Stimulated activated CD8-positive, alpha-beta memory T cell treated with anti-CD3 and anti-CD28 coated beads, Interleukin-12 subunit alpha, Interleukin-12 subunit beta, amount 100 ng/mL, for 24 hours (primary cell): Measurements from ENCODE around the gene KANSL1L.
"Not testable (repeated sequence)": the region's sequence is repeated elsewhere in the genome, so short reads cannot be mapped to it uniquely, and the experiment has no call there.

ENCODE experiments used
- DNase-seq: peaks from one replicate; pipeline ENCODE4 v3.0.0-alpha.2; 2020; ENCODE audit errors: extremely low read depth

Gene KANSL1L

DNA sequence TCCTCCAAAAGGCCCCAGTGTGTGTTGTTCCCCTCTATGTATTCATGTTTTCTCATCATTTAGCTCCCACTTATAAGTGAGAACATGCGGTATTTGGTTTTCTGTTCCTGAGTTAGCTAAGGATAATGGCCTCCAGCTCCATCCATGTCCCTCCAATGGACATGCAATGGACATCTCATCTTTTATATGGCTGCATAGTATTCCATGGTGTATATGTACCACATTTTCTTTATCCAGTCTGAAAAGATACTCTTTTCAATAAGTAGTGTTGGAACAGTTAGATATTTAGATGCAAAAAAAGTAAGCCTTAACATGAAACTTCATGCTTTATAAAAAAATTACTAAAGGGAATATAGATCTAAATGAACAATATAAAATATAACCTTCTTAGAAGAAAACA lies 5.9 kb upstream of the KANSL1L start:
- not testable (repeated sequence) for DNase-seq

DNA sequence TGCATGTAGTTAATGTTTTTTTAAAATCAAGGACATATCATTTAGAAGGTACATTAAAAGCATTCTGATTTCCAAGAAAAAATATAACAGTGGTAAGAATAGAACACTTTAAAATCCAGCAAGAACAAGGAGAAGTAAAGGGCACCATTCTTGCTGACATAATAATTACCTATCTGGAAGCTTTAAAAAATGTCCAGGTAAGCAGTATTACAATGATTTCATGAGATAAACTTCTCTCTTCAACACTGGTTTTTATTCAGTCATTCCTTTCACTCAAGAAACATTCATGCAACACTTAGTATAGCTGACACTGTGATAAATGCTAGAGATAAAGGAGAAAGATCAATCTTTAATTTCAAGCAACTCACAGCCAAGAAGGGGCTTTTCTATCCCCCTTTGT lies 2.9 kb upstream of the KANSL1L start:
- DNase-seq, result no peak

DNA sequence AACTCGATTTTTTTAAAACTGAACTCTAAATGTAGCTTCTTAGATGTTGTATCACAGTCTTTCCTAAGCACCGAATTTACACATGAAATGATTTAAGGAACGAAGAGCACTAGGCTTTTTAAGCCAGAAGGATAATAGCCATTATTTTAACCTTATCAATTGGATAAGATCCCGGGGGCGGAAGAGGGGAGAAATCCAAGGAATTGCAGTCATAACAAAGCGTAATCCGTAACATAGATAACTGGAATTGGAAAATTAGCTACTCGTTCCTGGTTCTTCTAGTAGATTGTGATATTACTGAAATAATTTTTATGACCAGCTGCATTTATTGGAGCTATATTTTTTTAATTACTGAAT lies 988 bp upstream of the KANSL1L start:
- DNase-seq, result no peak

DNA sequence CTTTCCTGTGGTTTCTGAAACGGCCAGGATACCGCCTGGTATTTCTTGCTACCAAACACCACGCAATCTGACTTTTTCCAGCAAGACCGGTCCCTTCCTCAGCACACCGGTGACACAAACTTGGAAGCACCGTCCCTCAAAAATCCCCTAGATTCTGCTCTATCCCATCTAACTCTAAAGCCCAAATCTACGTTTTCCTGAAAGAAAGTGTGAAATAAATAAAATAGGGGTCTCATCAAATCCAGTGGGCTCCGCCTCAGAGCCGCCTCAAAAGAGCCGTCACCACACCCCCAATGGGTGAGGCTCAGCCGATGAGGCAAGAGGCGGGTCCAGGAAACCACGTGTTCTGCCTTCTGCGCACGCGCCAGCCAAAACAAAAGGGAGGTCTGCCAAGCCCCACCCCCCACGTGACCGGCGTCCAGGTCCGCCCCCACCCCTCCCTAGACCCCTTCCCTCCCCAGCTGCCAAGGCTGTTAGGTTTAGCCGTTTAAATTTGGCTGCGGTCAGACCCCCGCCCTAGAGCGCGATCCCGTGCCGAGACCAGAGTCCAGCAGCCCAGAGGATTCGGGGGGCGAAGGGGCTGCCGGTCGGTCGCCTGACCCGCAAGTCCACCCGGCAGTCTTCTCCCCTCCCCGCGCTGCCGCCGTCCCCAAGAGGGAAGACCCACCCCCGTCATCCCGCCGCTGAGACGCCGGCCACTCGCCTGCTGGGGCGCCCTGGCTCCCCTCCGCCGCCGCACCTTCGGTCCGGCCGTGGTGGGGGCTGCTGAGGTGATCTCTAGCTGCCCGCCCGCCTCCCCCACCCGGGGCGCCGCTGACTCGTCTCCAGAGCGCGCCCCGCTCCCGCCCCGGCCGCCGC lies 534 bp downstream of the KANSL1L start:
- peak; percentile 93 for DNase-seq

DNA sequence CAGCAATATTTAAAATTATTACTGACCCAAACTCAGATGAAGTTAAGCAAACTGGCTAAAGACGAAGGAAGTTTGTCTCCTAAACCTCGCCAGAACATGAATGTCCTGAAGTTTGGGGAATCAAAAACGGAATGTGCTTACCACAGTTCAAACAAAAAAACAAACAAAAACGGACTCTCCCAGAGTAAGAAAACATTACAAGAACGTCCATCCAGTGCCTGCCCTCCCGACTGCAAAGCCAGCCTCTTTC lies 1.1 kb downstream of the KANSL1L start:
- no peak for DNase-seq

DNA sequence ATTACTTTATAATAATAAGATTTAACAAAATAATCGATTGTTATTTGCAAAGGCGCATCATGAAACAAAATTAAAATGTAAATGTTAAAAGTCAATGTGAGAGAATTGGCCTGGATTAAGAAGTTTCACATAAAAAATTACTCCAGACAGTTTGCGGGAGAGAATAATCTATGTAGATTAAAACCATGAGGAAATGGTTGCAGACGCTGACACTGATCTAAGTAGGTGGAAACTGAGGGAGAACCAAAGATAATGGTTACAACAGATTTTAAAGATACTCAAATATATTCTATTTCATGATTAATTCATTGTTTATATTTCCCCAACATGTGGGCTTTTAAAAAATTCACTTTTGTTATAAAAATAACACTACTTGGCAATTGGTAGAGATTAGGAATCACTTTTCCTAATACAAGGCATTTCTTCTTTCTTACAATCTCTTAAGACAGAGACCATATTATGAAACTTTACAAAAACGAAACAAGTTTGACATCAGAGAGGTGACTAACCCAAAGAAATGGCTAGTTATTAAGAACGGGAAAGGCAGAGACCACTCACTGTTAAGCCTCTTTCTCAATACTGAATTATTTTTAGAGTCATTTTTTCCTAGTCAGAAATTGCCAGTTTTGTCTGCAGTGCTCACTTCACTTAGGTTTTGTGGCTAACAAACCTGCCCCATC lies 1.6 kb downstream of the KANSL1L start:
- no peak for DNase-seq

DNA sequence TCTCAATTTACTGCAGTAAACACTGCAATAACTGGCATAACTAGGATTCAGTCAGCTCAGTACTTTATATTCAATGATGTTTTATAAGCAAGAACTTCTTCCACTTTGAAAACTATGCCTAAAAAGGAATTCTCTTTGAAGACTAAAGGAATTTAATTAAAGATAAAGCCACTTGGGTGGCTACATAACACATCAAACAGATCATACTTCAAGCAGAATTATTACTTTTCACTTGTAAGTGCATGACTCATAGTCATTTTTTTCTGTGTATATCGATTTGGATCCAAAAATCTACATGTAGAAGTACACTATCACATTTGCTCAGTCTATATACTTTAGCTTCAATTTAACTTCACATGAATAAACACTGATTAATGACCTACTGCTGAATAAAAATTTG lies 4.0 kb downstream of the KANSL1L start:
- no peak for DNase-seq

DNA sequence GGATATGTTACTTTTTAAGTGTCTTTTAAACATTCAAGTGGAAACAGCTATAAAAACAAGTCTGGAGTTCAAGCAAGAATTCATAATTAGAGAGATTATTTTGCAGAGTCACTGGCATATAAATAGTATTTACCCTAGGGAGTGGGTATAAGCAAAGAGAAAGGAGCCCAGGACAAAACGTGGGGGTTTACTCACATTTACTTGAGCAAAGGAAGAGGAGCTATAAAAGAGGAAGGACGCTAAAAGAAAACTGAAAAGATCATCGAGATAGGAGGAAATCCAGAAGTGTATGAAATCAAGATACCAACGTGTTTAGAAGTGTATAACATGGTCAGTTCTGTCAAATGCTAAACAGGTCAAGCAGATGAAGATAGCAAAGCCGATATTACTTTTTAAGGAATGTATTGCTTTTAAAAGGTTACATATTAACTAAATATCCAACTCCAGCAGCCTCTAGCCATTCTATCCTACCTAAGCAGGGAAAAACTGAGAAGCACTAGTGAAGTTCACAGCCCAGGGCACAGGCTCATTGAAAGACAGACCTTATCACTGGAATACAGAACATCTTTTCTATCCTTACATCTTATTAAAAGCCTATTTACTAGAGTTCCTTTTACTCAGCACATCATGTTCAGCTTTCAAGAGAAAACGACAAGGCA lies 8.6 kb downstream of the KANSL1L start:
- no peak for DNase-seq

DNA sequence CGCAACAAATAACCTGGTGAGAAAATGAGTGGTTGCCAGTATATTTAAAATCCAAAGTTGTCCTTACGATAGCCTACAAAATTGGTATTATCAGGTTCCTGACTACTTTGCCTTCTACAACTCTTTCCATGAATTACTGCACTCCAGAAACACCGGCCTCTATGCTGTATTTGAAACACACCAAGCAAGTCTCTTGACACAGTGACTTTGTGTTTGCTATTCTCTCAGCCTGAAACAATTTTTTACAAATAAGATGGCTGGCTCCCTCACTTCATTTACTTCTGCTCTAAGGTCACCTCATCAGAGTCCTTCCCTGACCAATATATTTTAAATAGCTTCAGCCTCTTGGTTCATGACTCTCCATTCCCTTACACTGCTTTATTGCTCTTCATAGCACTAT lies 12.2 kb downstream of the KANSL1L start:
- DNase-seq, result no peak

DNA sequence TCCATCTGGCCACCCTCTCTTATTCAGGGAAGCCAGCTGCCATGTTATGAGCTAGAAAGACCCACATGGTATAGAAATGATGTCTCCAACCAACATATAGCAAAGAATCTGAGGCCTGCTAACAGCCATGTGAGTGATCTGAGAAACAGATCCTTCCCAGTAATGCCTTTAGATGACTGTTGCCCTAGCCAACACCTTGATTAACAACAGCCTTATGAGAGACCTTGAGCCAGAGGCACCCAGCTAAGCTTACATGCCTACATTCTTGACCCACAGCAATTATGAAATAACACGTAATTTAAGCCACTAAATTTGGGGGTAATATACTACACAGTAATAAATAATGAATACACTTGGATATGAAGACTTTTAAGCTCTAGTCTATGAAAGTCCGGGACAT lies 13.0 kb downstream of the KANSL1L start:
- no peak for DNase-seq

DNA sequence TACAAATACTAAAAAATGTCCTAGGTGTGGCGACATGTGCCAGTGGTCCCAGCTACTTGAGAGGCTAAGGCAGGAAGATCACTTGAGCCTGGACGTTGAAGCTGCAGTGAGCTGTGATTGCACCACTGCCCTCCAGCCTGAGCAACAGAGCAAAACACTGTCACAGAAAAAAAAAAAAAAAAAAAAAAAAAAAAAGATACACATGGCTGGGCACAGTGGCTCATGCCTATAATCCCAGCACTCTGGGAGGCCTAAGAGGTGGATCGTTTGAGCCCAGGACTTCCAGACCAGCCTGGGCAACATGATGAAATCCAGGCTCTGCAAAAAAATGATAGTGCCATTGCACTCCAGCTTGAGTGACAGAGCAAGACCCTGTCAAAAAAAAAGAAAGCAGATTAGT lies 13.7 kb downstream of the KANSL1L start:
- DNase-seq, result no peak

DNA sequence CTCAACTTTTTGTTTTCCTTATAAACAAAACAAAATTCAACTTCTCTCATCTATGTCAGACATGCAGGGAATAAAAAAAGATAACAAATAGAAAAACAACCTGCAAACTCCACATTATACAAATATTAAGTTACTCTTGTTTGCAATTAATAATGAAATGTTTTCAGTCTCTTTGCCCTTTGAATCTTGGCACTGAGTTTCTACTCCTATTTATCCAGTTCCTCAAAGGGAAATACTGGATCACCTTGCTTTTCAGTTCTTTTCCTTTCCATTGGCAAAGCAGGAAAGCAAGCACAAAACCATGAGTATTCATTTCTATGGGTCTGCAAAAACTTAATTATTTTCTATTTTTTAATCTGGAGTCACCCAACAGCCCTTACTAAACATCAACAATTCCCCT lies 23.6 kb downstream of the KANSL1L start:
- no peak for DNase-seq

DNA sequence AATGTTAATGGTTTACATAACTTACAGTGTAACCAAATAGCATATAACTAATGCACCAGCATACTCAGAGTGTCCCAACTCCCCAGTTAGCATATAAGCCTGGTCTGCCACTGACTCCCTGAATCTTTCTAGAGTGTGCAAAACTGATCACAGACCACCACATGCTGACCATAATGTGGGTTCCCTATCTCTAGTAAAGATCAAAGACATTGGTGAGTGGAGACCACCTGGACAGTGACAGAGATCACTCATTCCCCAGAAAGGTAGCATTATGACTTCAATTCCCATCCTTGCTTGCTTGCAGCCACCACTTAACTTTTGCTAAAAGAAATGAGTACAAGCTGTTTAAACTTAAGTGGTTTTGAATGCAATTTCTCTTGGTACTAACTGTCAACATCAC lies 39.0 kb downstream of the KANSL1L start:
- no peak for DNase-seq

DNA sequence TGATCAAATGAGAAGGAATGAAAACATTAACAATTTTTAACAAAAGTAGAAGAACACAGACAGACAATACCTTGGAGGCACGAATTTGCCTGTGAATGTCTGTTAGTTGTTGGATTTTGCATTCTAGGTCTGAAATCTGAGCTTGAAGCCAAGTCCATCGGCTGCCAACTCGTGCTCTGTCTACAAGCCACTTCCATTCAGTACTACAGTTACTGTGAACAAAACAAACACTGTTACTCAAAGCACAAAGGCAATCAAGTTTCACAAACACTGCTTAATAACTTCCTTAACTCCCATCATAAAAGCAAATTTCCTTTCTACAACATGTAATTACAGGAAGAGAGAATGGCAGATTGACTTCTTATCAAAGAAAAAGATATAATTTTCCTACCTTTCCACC lies 42.2 kb downstream of the KANSL1L start:
- DNase-seq, result no peak

DNA sequence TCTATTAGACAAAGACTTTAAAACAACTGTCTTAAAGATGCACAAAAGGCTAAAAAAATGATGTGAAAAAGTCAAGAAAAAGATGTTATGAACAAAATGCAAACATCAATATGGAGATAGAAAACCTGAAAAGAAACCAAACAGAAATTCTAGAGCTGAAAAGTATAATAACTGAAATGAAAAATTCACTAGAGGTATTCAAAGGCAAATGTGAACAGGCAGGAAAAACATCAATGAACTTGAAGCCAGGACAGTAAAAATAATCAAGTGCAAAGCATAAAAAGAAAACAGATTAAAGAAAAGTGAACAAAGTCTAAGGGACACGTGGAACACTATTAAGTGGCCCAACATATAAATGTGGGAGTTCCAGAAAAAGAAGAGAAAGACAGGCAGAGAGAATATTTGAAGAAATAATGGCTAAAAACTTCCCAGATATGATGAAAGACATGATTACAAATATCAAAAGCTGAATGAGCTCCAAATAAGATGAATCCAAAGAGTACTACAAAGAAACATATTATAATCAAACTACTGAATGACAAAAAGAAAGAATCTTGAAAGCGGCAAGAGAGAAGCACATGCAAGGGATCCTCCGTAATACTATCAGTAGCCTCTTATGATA lies 57.5 kb downstream of the KANSL1L start:
- DNase-seq, result no peak

DNA sequence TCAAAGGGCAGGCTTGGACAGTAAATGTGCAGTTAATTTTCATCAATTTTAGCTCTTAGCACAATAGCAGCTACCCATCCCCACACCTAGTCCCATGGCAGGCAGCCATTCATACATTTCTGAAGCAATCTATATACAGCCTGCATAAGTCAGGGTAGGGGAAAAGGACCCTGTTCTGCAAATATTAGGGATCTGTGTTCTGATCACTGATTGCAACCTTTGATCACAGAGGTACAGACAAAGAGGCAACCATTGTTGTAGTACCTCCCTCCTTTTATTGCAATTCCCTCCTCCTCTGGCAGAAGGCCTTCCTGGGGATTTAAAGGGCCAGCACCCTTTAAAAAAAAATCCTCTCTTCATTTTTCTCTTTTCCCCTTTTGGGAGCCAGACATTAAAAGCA lies 58.3 kb downstream of the KANSL1L start:
- no peak for DNase-seq

DNA sequence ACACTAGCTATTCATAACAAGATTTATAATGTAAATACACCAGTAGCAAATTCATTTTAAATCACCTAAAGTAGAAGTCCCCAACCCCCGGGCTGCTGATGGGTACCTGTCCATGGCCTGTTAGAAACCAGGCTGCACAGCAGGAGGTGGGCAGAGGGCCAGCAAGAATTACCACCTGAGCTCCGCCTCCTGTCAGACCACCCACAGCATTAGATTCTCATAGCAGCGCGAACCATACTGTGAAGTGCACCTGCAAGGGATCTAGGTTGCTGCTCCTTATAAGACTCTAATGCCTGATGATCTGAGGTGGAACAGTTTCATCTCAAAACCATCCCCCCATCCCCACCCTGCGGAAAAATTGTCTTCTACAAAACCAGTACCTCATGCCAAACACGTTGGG lies 71.3 kb downstream of the KANSL1L start:
- DNase-seq, result no peak

DNA sequence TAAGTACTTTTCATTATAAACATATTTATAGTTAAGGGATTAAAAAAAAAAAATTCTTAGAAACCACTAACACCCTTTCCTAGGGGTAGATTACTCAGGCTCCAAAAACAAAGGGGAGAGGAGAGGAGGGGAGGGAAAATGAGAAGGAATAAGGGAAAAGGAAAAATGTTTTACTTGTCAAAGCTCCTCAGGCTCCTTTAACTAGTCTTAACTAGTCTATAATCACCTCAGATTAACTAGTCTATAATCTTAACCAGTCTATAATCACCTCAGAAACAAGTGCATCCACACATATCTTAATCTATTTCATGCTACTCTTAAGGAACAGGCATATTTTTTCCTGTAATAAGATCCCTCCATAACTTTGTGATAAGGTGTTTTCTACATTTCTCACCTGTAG lies 76.4 kb downstream of the KANSL1L start:
- DNase-seq, result no peak

DNA sequence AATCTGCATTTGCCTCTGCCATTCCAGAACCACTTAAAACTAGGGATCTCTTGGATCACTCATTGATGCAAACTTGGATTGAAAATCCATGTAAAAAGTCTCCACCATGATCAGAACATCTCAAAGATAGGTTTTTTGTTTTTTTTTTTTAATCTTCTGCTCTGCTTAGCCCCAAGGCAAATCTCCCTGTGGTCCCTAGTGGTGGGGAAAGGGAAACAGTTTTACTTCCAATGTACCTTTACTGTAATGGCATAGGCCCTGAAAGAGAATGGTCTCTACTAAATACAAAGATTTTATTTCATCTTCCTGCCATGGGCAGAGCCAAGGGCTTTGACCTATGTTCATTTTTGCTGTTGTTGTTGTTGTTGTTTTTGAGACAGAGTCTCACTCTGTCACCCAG lies 78.4 kb downstream of the KANSL1L start:
- no peak for DNase-seq

DNA sequence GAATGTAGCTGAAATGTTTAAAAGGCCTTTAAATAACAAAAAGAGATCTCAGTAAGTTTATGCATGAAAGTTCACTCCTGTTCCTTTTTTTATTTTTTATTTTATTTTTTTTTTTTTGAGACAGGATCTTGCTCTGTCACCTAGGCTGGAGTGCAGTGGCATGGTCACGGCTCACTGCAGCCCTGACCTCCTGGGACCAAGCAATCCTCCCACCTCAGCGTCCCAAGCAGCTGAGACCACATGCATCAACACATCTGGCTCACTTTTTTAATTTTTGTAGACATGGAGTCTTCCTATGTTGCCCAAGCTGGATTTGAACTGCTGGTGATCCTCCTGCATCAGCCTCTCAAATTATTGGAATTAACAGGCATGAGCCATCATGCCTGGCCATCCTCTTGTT lies 84.3 kb downstream of the KANSL1L start:
- DNase-seq, result no peak

DNA sequence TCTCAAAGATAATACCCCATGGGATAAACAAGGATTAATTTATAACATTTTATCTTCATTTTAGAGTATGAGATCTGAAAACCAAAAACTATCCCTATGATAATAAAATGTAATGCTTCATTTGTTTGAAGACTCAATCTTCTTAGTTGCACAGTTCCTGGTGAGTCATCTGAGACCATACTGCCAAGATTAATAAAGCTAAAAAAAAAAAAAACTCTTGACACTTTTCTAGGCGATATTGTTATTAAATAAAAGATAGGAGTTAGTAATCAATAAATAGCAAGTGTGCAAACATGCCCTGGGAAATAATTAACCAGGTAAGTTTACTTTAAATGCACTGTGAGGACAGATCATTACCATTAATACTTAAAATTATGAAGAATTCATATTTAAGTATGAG lies 84.9 kb downstream of the KANSL1L start:
- DNase-seq, result no peak

DNA sequence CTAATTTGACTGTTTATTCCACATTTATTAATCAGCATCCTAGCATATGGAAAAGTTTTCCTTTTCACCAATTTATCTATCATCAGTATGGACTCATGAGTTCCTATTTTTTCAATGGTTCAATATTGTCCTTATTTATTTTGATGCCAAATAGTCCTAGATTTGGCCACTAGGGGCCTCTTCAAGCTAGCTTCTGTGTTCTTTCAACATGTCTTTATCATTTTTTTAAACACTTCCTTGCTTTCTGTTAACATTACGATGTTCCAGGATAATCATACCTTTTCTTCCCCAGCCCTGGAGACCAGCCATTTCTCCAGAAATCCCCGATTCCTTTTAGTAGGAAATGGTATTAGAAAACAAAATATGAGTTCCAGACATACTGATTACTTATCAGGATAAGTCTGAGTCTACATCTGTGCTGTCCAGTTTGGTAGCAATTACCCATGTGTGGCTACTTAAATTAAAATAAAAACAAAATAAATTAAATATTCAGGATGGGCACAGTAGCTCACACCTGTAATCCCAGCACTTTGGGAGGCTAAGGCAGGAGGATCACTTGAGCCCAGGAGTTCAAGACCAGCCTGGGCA lies 98.2 kb downstream of the KANSL1L start:
- no peak for DNase-seq

DNA sequence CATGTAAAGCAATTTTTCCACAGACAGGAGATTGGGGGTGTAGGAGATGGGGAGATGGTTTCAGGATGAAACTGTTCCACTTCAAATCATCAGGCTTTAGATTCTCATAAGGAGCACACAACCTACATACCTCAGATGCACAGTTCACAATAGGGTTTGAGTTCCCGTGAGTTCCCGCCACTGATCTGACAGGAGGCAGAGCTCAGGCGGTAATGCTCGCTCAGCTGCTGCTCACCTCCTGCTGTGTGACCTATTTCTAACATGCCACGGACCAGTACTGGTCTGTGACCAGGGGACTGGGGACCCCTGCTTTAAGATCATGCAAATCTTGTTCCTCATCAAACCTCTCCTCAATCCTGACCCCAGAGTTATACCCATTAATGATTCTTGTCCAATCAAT lies 98.7 kb downstream of the KANSL1L start:
- DNase-seq, result no peak
